ENCODE measurements around the gene TMEM185B.

The TMEM185B gene

GRCh38 chr2:120256651-120257000, 33.4 kb upstream of the TMEM185B start:
- no peak for DNase-seq (ENCODE audit: low read depth)
- H3K4me3 ChIP-seq (ENCODE audit: low read depth, low read length) = no peak overlapping the region
- TF ChIP-seq, protein P1, sequence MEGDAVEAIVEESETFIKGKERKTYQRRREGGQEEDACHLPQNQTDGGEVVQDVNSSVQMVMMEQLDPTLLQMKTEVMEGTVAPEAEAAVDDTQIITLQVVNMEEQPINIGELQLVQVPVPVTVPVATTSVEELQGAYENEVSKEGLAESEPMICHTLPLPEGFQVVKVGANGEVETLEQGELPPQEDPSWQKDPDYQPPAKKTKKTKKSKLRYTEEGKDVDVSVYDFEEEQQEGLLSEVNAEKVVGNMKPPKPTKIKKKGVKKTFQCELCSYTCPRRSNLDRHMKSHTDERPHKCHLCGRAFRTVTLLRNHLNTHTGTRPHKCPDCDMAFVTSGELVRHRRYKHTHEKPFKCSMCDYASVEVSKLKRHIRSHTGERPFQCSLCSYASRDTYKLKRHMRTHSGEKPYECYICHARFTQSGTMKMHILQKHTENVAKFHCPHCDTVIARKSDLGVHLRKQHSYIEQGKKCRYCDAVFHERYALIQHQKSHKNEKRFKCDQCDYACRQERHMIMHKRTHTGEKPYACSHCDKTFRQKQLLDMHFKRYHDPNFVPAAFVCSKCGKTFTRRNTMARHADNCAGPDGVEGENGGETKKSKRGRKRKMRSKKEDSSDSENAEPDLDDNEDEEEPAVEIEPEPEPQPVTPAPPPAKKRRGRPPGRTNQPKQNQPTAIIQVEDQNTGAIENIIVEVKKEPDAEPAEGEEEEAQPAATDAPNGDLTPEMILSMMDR (IDR thresholded peaks at IDR 0.05; ENCODE audit: low read depth, low read length, missing control alignments) = no peak

- TF ChIP-seq, protein P1 (IDR thresholded peaks at IDR 0.05; ENCODE audit: low read depth, low read length, missing control alignments) = no peak
- H3K4me3 ChIP-seq (ENCODE audit: low read depth, low read length) = no peak overlapping the region
- DNase-seq (ENCODE audit: low read depth) = no peak
Measured at GRCh38 chr2:120255986-120256650, 32.9 kb upstream of the TMEM185B start.

DNA sequence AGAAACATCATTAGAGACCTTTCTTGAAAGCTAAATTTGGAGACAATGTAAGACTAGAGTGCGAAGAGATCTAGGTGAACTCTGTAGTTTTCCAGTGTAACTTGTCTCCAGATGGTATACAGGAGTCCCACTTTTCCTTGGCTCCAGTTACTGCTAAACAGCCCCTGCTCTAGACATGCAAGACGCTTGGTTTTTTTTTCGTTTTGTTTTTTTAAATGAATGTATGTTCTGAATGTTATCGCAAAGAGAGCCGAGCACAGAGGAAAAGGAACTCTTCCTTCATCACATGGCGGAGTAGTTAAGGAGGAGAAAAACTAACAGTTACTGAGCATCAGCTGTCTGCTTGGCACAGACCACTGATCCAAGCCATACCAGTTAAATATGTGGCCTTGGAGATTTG, 31.9 kb upstream of the TMEM185B start:
- no peak overlapping the region for H3K4me3 ChIP-seq (ENCODE audit: low read depth, low read length)

DNA sequence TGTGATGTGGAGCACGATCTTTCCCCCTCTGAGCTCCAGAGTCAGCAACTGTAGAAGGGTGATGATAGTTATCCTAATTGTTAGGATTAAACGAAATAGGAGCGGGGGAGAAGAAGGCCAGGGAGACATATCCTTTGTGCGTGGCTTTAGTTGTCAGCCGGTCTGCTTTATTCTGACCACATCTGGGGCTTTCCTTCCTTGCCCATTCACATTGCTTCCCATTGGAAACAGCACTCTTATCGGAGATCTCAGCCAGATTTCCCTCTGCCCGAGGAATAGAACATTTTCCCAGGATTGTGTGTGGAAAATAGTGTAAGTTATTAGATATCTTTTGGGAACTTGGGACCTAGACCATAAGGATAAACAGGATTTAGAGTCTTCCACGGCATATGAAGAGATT, 31.0 kb upstream of the TMEM185B start:
- TF ChIP-seq, protein P1 (IDR thresholded peaks at IDR 0.05; ENCODE audit: low read depth, low read length, missing control alignments) = no peak
- no peak for DNase-seq (ENCODE audit: low read depth)
- H3K4me3 ChIP-seq (ENCODE audit: low read depth, low read length) = peak overlapping the region; percentile 74

More for the DNA sequence above, 31.9 kb upstream of the TMEM185B start:
- DNase-seq (ENCODE audit: low read depth) = no peak
- TF ChIP-seq, protein P1 (IDR thresholded peaks at IDR 0.05; ENCODE audit: low read depth, low read length, missing control alignments) = no peak

- TF ChIP-seq, protein P1 (IDR thresholded peaks at IDR 0.05; ENCODE audit: low read depth, low read length, missing control alignments) = peak; percentile 24
- peak overlapping the region; percentile 74 for H3K4me3 ChIP-seq (ENCODE audit: low read depth, low read length)
- DNase-seq (ENCODE audit: low read depth) = no peak
Measured at GRCh38 chr2:120253021-120253882, 30.1 kb upstream of the TMEM185B start.

DNA sequence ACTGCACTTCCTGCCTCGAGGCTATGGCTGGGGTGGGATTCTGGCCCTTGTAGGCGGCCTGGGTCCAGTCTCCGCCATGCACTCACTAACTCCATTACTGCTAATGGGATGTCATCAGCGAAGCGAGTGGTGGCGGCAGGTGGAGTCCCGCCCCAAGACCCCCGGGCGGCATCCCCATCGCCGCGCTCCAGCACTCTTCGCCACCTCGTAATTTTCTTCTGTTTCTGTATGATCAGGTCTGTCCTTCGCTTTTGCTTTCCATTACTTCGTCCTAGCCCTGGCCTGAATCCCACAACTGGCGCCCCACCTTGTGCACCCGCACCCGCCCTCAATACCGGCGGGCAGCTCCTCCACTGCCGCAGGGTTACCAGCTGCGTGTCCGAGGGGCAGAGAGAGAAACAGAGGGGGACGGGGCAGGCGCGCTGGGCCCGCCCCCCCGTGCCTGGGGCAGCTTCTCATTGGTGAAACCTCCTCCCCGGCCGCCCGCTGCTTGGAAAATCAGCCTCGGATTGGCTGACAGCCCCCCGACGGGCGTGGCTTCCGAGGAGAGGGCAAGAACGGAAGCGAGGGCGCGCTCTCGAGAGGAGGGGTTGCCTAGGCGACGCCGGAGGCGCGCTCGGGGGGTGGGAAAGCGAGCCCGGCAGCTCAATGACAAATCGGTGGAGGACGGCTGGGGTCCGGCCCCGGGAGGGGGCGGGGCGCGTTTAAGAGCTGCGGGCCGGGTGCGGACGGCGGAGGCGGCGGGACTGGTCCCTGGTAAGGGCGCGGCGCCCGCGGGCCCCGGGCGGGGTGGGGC, 29.2 kb upstream of the TMEM185B start, which contains the start of gene RALB:
RALB (plus strand) TSS at position 628 of the 796 bp plus-strand sequence. CDS start 25,813 bp downstream, outside the sequence.
- H3K4me3 ChIP-seq (ENCODE audit: low read depth, low read length) = peak within 1 kb of the TSS; percentile 74
- DNase-seq (ENCODE audit: low read depth) = peak; percentile 90
- TF ChIP-seq, protein P1 (IDR thresholded peaks at IDR 0.05; ENCODE audit: low read depth, low read length, missing control alignments) = no peak
